ENCODE measurements around the gene SH3RF3.
"Not testable (repeated sequence)": the region's sequence is repeated elsewhere in the genome, so short reads cannot be mapped to it uniquely, and the experiment has no call there.

SH3RF3 gene

DNA sequence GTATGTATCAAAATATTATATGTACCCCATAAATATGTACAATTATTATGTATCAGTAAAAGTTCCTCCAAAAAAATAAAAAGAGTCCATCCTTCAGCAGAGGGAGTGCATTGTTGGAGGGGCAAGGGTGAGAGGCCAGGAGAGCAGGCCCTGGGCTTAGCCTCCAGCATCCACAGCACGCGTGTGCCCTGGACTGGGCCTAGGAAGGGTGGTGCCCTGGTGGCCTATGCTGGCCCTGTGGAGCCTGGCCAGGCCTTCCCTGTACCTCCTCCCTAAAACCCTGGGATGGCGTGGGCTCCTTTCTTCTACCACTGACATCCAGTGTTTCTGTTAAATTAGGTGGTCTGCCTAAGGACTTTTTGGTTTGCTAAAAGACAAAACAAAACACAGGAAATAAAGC lies 93.4 kb downstream of the SH3RF3 start:
- Histone ChIP-seq H3K4me1 (ENCODE audit: insufficient read depth, low read length) (no peaks in the 10 kb centered on the region), H3K4me3 (ENCODE audit: low read length) (no peak overlapping the region), H3K36me3 (ENCODE audit: insufficient read depth, low read length) (no peaks in the 10 kb centered on the region), H3K27me3 (ENCODE audit: insufficient read depth, low read length) (no peaks in the 10 kb centered on the region), H2AFZ (ENCODE audit: low read depth, low read length) (no peak overlapping the region), H3K9me3 (ENCODE audit: low read length) (no peaks in the 10 kb centered on the region)

DNA sequence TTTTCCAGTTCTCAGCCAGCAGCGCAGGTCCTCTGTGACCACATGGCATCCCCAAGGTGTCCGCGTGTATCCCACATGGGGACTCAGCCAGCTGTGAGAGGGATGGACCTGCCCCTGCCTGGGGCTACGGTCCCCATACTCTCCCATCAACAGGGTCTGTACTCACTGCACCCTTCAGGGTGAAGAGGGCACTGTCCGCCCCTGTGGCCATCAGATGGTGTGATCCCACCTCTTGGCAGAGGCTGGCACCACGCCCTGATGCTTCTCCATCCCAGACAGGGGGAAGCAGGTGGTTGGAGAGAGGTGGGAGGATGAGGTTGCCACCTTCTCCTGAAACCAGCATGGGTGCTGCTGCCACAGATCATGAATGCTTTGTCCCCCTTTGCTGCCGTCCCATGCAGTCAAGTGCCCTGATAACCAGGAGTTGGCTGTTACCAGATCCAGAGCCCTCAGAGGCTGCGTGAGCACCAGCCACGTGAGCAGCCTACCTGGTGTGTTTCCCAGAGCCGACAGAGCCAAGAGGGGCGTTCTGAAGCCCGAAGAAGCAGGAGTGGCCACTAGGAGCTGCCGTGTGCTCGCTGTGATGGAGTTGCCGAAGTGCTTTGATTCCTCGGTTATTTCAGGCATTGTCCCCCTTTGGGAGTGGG lies 93.9 kb downstream of the SH3RF3 start:
- no peak overlapping the region for H2AFZ ChIP-seq (ENCODE audit: low read depth, low read length)
- no peaks in the 10 kb centered on the region for H3K4me1 ChIP-seq (ENCODE audit: insufficient read depth, low read length)
- H3K4me3 ChIP-seq (ENCODE audit: low read length), result no peak overlapping the region
- no peaks in the 10 kb centered on the region for H3K27me3 ChIP-seq (ENCODE audit: insufficient read depth, low read length)
- no peaks in the 10 kb centered on the region for H3K9me3 ChIP-seq (ENCODE audit: low read length)
- no peaks in the 10 kb centered on the region for H3K36me3 ChIP-seq (ENCODE audit: insufficient read depth, low read length)

DNA sequence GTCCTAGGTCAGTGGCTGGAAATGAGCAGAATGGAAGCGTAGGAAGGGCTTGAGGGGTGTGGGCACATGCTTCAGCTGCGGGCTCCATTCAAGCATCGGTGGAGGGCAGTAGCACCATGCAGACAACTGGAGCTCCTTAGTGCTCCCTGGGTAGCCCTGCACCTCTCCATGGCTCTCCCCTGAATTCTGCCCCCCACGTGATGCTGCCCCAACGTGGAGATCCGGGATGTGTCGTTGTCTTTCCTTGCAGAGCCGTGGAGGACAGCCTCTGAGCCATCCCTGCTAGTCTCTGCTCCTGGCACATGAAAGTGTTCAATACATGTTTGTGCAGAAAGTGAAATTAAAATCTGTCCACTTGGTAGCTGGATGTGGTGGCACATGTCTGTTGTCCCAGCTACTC lies 94.5 kb downstream of the SH3RF3 start:
- Histone ChIP-seq H3K27me3 (ENCODE audit: insufficient read depth, low read length) (no peaks in the 10 kb centered on the region), H3K9me3 (ENCODE audit: low read length) (no peaks in the 10 kb centered on the region), H3K4me3 (ENCODE audit: low read length) (no peak overlapping the region)

DNA sequence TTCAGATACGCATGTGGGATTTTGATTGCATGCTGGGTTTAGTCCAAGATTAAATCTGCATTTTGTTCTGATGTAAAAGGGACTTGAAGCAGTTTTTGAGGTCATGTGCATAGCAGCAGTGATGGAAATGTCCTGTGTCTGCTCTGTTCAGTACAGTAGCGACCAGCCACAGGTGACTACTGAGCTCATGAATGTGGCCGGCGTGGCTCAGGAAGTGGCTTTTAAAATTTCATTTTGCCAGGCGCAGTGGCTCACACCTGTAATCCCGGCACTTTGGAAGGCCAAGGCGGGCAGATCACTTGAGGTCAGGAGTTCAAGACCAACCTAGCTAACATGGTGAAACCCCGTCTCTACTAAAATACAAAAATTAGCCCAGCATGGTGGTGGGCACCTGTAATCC lies 95.3 kb downstream of the SH3RF3 start:
- H2AFZ ChIP-seq (ENCODE audit: low read depth, low read length); H3K36me3 ChIP-seq (ENCODE audit: insufficient read depth, low read length); H3K4me1 ChIP-seq (ENCODE audit: insufficient read depth, low read length); H3K9me3 ChIP-seq (ENCODE audit: low read length); H3K27me3 ChIP-seq (ENCODE audit: insufficient read depth, low read length); H3K4me3 ChIP-seq (ENCODE audit: low read length): not testable (repeated sequence)

More for the DNA sequence above, 94.5 kb downstream of the SH3RF3 start:
- H3K36me3 ChIP-seq (ENCODE audit: insufficient read depth, low read length), result no peaks in the 10 kb centered on the region
- H3K4me1 ChIP-seq (ENCODE audit: insufficient read depth, low read length), result no peaks in the 10 kb centered on the region
- H2AFZ ChIP-seq (ENCODE audit: low read depth, low read length), result no peak overlapping the region

DNA sequence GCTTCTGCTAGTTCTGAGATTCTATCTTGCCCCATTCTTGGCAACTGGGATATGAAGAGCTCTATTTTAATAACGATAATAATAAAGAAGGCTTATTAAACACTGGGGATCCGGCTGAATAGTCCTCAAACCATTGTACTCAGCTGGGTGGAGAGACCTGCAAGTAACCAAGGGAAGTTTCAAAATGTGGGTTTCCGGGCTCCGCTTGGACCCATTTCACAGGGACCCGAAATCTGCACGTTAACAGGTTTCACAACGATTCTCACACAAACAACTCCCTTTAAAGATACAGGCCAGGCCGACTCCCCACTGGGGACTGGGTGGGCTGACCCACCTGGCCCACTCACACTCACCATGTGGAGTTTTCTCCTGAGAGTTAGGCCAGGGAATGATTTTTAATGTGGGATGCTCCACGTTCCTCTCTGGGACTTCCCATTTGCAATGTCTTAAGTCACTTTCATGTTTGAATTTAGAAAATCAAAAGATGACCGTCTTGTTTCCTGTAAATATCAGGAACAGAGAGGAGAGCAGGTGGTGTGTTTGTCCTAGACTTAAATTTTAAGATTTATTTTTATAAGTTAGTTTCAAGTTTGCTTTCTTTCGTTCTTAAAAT lies 96.3 kb downstream of the SH3RF3 start:
- H3K36me3 ChIP-seq (ENCODE audit: insufficient read depth, low read length), result no peaks in the 10 kb centered on the region
- H3K9me3 ChIP-seq (ENCODE audit: low read length), result no peaks in the 10 kb centered on the region
- no peak overlapping the region for H3K4me3 ChIP-seq (ENCODE audit: low read length)
- no peaks in the 10 kb centered on the region for H3K27me3 ChIP-seq (ENCODE audit: insufficient read depth, low read length)
- H2AFZ ChIP-seq (ENCODE audit: low read depth, low read length), result no peak overlapping the region
- H3K4me1 ChIP-seq (ENCODE audit: insufficient read depth, low read length), result no peaks in the 10 kb centered on the region

DNA sequence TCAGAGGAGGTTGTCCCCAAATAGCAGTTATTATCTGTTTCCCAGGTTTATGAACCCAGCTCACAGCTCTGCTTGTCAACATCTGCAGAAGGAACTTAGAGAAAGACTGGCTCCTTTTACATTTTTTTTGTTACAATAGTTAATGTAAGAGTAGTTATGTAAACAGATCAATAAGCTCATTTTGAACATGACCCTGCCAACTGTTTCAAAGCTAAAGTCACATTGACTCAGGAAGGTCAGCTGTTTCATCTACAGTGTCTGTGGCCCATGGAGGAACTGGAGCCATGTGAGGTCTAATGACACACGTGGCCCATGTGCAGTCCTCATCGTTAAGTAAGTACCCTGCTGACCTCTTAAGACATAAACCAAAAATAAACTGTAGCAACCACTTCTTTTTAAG lies 97.1 kb downstream of the SH3RF3 start:
- H3K9me3 ChIP-seq (ENCODE audit: low read length), result no peaks in the 10 kb centered on the region
- H3K4me3 ChIP-seq (ENCODE audit: low read length), result no peak overlapping the region
- no peaks in the 10 kb centered on the region for H3K36me3 ChIP-seq (ENCODE audit: insufficient read depth, low read length)

DNA sequence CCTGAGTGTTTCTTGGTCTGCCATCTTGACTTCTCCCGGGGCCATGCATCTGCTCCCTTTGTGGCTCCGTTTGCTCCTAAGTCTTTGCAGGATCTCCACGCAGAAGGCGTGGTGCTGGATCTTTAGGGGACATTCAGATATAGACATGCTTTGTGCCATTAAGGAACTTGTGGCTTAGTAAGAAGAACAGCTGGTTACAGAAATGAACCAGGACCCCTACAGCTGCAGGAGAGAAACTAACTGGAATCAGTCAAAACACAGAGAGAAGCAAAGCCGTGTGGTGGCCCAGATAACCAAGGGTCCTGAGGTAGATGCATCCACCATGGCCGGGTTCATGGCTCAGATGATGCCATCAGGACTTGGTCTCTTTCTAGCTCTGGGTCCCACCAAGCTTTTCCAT lies 97.6 kb downstream of the SH3RF3 start:
- H3K36me3 ChIP-seq (ENCODE audit: insufficient read depth, low read length), result no peaks in the 10 kb centered on the region
- H3K9me3 ChIP-seq (ENCODE audit: low read length), result no peaks in the 10 kb centered on the region

More for the DNA sequence above, 97.1 kb downstream of the SH3RF3 start:
- Histone ChIP-seq H2AFZ (ENCODE audit: low read depth, low read length) (no peak overlapping the region), H3K4me1 (ENCODE audit: insufficient read depth, low read length) (no peaks in the 10 kb centered on the region), H3K27me3 (ENCODE audit: insufficient read depth, low read length) (no peaks in the 10 kb centered on the region)

DNA sequence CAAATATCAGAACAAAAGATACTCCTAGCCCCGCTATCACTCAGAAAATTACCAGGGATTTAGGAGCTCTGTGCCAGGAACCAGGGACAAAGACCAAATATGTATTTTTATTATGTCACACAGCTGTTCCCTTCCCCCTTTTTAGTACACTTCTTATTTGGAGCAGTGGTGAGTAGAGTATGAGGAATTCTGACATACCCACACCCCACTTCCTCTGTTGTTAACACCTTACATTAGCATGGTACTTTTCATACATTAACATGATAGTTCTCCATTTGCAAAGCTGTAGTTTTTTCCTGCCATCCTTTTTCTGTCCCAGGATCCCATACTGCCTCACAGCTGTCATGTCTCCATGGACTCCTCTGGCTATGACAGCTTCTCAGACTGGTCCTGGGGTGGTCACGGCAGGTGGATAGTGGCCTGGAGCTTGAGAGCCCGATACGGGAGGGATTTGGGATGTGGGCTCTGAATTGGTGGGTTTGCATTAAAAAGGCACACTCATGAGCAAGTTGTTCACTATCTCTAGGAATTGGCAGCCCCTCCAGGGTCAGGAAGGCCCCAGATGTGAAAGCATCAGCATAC lies 100.2 kb downstream of the SH3RF3 start:
- Histone ChIP-seq H3K36me3 (ENCODE audit: insufficient read depth, low read length) (no peaks in the 10 kb centered on the region), H3K27me3 (ENCODE audit: insufficient read depth, low read length) (no peaks in the 10 kb centered on the region), H3K4me3 (ENCODE audit: low read length) (no peak overlapping the region), H3K9me3 (ENCODE audit: low read length) (no peaks in the 10 kb centered on the region), H3K4me1 (ENCODE audit: insufficient read depth, low read length) (no peaks in the 10 kb centered on the region), H2AFZ (ENCODE audit: low read depth, low read length) (no peak overlapping the region)

More for the DNA sequence above, 97.6 kb downstream of the SH3RF3 start:
- Histone ChIP-seq H3K27me3 (ENCODE audit: insufficient read depth, low read length) (no peaks in the 10 kb centered on the region), H3K4me1 (ENCODE audit: insufficient read depth, low read length) (no peaks in the 10 kb centered on the region), H2AFZ (ENCODE audit: low read depth, low read length) (no peak overlapping the region), H3K4me3 (ENCODE audit: low read length) (no peak overlapping the region)

DNA sequence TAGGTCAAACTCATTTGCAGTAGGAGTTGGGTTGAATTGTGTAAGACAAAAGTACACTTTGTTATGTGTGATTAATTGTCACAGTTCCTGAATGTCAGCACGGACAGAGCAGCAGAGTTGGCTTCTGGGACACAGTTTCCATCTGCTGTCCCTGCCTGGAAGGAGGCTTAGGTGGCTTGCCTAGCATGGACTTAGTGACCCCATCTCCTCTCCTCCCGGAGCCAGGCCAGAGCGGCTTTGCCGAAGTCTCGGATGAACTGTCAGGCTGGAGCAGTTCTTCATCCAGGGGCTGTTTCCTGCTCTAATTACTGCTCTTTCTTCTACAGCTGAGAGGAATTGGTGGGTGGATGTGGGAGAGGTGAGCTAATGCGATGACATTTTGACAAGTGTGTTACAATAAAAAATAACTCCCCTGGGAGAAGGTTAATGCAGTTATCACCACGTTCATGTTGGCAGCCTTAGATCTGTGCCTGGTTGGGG lies 102.0 kb downstream of the SH3RF3 start:
- Histone ChIP-seq H3K27me3 (ENCODE audit: insufficient read depth, low read length) (no peaks in the 10 kb centered on the region), H3K4me1 (ENCODE audit: insufficient read depth, low read length) (no peaks in the 10 kb centered on the region), H3K4me3 (ENCODE audit: low read length) (no peak overlapping the region)

DNA sequence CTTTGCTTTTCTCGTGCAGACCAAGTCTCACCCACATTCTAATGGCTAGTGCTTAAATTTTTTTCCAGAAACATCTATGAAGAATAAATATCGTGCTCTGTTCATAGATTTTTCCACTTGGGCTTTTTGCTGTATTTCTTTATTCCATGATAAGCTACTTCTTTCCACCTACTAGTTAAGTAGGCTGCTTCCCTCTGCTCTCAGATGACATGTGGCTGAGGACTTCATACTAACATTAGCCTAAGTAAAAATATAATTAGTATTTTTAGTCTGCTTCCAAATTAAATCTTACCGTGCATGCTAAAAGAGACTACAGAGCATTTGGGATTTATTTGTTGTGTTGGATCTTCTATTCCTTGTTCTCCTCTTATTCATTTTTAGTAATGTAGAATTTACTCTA lies 102.4 kb downstream of the SH3RF3 start:
- Histone ChIP-seq H3K4me1 (ENCODE audit: insufficient read depth, low read length) (no peaks in the 10 kb centered on the region), H3K9me3 (ENCODE audit: low read length) (no peaks in the 10 kb centered on the region), H3K36me3 (ENCODE audit: insufficient read depth, low read length) (no peaks in the 10 kb centered on the region), H2AFZ (ENCODE audit: low read depth, low read length) (no peak overlapping the region), H3K27me3 (ENCODE audit: insufficient read depth, low read length) (no peaks in the 10 kb centered on the region), H3K4me3 (ENCODE audit: low read length) (no peak overlapping the region)

More for the DNA sequence above, 102.0 kb downstream of the SH3RF3 start:
- Histone ChIP-seq H2AFZ (ENCODE audit: low read depth, low read length) (no peak overlapping the region), H3K36me3 (ENCODE audit: insufficient read depth, low read length) (no peaks in the 10 kb centered on the region), H3K9me3 (ENCODE audit: low read length) (no peaks in the 10 kb centered on the region)

DNA sequence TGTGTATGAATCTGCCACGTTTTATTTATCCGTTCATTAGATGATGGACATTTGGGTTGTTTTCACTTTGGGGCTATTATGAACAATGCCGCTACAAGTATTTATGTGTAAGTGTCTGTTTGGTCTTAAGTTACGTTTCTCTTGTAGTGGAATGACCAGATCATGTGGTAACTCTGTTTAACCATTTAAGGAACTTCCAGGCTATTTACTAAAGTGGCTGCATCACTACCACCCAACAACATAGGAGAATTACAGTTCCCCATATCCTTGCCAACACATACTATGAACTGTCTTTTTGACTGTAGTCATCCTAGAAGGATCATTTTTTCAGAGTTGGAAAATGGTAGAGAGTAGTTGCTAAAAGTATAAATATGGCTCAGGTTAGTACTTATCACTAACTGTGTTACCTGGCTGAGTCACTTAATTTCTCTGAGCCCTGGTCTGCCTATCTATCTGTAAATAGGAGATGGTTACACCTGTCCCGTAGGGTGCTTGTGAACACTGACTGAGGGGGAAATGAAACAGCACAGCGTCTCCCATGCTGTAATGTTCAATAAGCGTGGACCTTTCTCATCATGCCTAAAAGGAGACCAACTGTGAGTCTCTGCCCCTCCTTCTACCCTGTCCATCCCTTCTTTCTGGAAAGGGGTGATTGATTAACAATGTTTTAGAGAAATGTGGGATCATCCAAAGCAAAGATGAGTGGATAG lies 103.1 kb downstream of the SH3RF3 start:
- H2AFZ ChIP-seq (ENCODE audit: low read depth, low read length), result no peak overlapping the region
- H3K4me1 ChIP-seq (ENCODE audit: insufficient read depth, low read length), result no peaks in the 10 kb centered on the region
- H3K4me3 ChIP-seq (ENCODE audit: low read length), result no peak overlapping the region
- no peaks in the 10 kb centered on the region for H3K36me3 ChIP-seq (ENCODE audit: insufficient read depth, low read length)
- no peaks in the 10 kb centered on the region for H3K27me3 ChIP-seq (ENCODE audit: insufficient read depth, low read length)
- H3K9me3 ChIP-seq (ENCODE audit: low read length), result no peaks in the 10 kb centered on the region

DNA sequence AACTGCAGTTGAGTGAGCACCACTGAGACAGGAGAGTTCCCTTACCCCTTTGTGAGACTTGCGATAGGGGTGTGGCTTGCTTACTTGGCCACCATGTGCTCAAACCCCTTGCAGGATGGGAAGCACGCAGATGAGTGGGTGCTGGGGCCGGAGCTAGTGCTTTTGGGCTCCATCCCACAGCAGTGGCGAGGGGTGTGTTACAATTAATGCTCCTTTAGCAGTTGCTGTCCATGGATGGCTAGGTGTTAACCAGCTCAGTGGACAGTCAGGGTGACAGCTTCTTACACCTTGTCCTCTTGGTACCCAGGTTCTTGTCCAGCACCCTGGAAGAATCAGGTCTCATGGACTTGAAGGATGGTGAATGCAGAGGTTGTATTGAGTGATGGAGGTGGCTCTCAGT lies 103.9 kb downstream of the SH3RF3 start:
- Histone ChIP-seq H3K4me3 (ENCODE audit: low read length) (no peak overlapping the region), H3K4me1 (ENCODE audit: insufficient read depth, low read length) (no peaks in the 10 kb centered on the region), H2AFZ (ENCODE audit: low read depth, low read length) (no peak overlapping the region)

DNA sequence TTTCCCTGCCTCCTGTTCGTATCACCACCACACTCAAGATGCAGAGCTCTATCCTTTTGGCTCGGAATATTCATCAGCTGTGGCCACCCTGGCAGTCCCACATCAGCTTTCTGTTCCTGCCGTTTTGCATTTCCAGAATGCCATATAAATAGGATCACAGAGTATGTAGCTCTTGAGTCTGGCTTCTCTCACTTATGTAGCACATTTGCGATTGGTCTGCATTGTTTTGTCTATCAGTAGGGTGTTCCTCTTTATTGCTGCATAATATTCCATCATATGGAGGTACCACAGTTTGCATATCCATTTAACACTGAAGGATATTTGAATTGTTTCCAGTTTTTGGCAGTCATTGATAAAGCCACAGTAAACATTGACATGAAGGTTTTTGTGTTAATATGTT lies 104.6 kb downstream of the SH3RF3 start:
- Histone ChIP-seq H3K4me1 (ENCODE audit: insufficient read depth, low read length) (no peaks in the 10 kb centered on the region), H3K36me3 (ENCODE audit: insufficient read depth, low read length) (no peaks in the 10 kb centered on the region), H2AFZ (ENCODE audit: low read depth, low read length) (no peak overlapping the region), H3K9me3 (ENCODE audit: low read length) (no peaks in the 10 kb centered on the region), H3K27me3 (ENCODE audit: insufficient read depth, low read length) (no peaks in the 10 kb centered on the region), H3K4me3 (ENCODE audit: low read length) (no peak overlapping the region)

More for the DNA sequence above, 103.9 kb downstream of the SH3RF3 start:
- no peaks in the 10 kb centered on the region for H3K36me3 ChIP-seq (ENCODE audit: insufficient read depth, low read length)
- no peaks in the 10 kb centered on the region for H3K9me3 ChIP-seq (ENCODE audit: low read length)
- H3K27me3 ChIP-seq (ENCODE audit: insufficient read depth, low read length), result no peaks in the 10 kb centered on the region
